ENCODE results near the gene KLK8.
"Not testable (repeated sequence)": the region's sequence is repeated elsewhere in the genome, so short reads cannot be mapped to it uniquely, and the experiment has no call there.

Gene KLK8

DNA sequence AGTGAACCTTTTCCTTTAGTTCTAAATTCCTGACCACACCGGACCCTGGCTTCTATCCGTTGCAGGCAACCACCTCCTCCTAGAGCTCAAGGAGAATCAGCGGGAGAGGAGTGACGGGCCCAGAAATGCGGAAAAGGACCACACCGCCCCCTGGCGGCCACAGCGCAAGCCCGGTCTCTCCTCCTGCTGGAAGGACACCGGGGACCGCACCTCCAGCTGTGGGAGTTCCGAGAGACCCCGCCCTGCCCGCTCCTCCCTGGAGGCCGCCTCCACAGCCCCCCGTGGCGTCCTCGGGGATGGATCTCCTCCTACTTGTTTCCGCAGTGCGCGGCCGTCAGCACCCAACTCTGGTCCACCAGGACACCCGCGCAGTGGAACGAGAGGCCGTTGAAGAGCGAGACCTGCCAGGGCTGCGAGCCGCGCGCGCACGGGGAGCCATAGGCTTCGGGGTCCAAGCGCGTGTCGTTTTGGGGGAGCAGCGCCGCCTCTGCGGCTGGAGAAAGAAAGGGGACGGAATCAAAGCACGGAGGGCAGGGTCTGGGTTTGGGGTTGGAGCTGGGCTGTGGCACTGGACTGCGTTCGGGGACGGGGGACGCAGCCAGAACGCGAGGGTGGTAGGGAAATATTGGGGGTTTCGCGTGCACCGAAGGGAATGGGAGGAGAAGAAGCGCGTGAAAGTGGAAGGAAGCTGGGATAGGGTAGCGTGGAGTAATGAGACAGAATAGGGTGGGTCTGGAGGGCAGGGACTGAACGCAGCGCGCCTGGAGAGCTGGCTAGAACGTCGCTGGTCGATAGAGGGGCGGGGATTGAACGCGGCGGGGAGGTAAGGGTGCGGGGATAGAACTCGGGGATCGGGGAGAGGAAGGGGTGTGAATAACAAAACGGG lies 15.6 kb upstream of the KLK8 start:
- peak; percentile 33 for DNase-seq

DNA sequence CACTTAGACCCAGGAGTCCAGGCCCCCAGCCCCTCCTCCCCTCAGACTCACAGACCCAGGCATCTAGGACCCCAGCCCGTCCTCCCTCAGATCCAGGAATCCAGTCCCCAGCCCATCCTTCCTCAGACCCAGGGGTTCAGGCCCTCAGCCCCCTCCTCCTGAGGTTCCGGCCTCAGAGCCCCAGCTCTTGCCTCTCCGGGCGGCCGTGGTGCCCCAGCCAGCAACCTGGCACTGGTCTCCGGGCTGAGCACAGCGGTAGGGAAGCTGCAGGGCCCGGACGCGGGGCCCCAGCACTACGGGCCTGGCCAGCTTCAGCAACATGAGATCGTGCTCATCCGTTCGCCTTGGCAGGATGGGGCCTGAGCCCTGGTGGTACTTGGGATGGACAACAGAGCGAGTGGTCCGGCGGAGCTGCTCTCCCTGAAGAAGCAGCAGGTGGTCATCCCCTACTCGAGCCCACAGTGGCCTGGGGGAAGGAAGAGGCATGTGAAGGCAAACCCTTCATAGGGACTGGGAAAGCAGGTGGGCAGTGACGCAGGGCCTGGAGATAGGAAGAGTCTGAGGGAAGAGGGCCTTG lies 14.4 kb upstream of the KLK8 start:
- DNase-seq: no peak

DNA sequence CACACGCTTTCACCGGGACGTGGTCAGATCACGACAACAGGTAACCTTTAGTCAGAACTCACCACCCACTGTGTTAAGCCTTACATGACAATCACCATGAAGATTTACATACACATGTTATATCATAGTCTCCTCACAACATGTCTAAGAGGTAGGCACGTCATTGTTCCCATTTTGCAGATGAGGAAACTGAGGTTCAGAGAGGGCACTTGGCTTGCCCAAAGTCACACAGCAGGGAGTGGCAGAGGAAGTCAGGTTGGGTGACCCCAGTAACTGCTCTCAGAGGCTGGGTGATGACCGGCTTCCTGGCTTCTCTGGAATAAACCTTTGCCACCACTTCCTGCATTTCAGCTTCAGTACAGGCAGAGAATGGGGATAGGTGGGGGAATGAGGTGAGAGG lies 12.8 kb upstream of the KLK8 start:
- no peak for DNase-seq

DNA sequence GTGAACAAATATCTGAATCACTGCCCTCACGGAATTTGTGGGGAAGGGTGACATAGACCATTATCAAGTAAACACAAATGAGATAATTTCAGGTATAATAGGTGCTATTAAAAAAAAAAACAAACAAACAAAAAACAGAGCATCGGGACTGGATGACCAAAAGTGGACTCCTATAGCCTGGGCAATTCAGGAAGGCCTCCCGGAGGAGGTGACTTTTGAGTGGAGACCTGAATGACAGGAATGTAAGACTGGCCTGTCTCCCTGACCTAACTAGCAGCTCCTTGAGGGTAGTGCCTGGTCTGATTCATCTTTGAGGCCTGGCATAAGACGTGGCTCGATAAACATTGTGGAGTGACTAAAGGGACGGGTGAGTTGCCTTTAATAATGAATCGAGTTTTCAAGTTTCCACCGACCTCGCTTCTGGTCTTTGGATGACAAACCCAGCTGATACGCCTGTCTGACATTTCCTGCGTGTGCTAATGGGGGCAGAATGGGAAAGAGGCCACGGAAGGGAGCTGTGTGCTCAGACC lies 11.3 kb upstream of the KLK8 start:
- no peak for DNase-seq

DNA sequence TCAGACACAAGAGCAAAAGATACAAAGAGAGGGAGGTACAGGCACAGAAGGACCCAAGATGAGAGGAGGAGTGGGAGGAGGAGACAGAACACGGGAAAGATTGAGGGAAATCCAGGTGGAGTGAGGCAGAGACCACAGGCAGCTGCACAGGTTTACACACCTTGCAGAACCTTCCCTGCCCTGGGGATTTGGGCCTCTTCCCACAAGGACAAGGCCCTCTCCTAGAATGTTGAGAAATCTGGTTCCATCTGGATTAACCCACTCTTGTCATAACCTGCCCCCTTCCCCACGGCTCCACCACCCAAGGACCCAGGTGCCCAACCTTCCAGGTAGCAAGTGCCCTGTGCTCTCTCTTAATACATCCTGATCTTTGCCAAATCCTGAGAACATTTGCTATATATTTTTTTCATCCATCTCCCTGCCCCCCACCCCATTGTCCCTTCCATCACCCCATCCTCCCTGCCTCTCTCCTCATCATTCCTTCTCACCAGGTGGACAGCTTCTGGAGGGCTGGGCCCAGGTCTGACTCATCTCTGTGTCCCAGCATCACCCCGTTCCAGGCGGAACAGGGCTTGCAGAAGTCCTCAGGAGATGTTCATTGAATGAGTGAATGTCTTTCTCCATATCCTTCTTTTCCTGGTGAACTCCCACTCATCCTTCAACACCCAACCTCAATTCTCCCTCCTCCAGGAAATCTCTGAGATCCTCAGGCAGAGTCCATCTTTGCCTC lies 8.8 kb upstream of the KLK8 start:
- no peak for DNase-seq

DNA sequence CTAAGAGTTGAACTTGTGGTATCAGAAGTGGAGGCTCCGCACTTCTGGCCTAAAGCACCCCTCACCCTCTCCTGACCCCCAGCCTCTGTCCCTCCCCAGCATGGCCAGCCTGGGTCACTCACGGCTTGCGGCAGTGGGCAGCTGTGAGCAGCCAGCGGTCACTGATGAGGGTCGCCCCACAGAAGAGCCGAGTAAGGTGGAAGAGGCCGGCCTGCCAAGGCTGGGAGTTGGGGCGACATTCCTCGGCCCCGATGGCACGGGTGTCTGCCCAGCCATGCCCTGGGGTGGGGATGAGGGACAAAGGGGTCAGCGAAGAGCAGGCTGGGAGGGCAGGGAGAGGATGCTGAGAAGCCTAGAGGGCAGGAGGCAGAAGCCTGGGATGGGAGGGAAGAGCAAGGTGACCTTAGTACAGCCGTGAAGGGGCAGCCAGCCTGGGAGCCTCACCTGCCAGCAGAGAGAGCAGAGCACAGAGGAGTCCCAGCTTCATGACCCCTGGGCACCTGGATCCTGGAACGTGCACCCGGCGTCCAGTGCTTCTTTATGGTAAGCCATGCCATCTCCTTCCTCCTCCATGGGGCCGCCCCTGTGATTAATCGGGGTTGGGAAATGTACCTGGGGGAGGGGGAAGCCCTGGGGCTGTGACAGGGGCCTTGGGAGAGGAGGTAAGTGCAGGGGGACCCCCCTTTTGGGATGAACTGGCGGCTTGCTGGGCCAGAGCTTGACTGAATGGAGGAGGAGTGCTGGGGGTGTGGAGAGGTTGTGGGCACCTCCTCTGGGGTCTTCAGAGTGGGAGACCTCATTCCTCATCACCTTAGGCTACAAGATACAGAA lies 7.9 kb upstream of the KLK8 start:
- DNase-seq: no peak

DNA sequence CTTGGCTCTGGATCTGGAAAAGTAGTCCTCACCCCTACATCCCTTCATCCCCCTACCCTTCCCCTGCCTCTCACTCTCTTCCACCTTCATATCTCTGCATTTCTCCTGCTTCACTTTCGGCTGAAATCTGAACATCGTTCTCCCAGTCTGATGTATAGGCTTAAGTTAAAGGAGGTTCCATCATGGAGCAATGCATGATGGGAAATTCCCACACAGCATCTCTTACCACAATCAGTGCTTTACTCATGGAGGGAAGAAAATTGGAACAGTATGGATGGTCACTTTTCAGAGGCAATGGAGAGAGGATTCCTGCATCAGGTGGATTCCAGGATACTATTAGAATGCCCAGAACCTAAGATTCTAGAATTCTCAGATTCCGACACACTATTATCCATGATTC lies 6.1 kb upstream of the KLK8 start:
- DNase-seq: no peak

DNA sequence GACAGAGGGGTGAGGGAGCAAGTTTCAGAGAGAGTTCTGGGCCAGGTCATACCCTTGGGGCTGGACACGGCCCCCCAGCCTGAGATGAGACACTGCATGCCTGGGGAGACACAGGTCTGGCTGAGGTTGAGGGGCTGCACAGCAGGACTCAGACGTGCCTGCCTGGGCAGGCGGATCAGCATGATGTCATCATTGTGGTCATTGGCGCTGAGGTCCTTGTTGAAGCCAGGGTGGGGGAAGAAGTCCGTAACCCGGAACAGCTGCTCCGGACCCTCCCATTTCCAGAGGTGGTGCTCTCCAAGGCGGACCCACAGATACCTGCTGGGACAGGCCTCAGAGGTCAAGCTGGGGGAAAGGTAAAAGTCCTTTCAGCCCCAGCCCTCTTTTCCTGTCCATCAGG lies 5.0 kb upstream of the KLK8 start:
- DNase-seq: no peak

DNA sequence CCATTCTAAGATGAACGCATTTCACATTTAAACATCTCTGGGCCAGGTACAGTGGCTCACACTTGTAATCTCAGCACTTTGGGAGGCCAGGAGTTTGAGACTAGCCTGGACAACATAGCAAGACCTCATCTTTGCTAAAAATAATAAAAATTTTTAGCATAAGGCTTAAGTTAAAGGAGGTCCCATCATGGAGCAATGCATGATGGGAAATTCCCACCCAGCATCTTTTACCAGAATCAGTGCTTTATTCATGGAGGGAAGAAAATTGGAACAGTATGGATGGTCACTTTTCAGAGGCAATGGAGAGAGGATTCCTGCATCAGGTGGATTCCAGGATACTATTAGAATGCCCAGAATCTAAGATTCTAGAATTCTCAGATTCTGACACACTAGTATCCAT lies 3.8 kb upstream of the KLK8 start:
- no peak for DNase-seq

DNA sequence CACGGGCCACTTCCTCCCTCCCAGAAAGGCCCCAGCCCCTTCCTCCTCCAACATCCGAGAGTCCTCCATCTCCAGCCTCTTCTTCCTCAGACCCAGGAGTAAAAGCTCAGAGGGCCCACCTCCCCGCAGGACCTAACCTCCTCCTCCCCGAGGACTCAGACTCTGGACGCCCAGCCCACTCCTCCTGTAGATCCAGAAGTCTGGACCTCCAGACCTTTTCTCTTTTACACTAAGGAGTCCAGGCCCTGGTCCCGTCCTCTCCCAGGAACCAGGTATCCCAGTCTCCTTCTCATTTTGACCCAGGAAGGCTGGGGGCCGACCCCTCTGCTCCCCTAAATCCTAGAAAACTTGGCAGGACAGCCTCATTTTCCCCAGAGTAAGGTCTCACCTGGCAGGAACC lies 1.9 kb upstream of the KLK8 start:
- no peak for DNase-seq

DNA sequence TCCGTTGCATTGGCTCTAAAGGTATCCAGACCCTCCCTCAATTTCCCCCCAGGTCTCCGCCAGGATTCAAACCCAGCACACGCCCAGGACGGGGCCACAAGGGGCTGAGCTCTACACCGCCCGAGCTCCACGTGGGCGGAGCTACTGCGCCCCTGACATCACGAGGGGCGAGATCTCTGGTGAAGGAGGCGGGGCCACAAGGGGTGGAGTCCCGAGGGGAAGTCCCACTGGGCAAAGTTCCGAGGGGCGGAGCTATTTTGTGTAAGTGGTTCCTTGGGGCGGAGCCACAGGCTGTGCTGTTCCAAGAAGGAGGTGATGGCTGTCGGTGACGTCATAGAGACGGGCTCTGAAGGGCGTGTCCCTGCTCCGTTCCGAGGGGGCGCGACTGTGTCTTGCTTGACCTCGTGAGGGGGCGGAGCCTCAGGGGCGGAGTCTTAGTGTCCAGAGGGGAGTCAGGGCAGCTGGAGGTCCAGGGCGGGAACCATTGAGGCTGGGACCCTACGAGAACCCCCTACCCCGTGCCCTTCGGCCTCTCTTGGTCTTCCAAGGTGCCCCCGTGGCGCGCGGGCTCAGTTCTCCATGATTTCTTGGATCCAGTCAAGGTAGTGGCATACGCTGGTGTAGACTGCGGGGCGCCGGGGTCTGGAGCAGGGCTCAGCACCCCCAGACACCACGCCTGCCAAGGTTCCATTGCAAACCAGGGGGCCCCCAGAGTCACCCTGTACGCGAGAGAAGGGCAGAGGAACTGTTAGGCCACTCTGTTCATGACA lies 1.3 kb upstream of the KLK8 start:
- DNase-seq: no peak

DNA sequence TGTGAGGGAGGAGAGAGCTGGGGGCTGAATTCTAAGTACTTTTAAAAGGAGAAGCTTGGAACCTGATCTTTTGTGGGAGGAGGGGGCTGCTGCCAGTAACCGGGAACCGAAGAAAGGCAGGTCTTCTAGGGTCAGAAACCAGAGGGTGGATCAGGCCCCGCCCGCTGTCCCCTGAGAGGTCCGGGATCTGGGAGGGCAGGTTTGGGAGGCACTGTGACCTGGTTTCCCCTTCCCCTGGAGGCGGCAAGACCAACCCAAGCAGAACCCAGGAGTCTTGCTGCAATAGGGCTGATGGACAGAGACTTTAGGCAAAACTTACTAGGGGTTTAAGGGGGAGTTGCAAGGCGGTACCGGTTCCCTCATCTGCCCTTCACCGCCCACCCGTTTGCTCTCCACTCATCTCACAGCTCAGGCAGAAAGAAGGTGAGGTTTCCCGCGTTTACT lies 707 bp upstream of the KLK8 start:
- no peak for DNase-seq

DNA sequence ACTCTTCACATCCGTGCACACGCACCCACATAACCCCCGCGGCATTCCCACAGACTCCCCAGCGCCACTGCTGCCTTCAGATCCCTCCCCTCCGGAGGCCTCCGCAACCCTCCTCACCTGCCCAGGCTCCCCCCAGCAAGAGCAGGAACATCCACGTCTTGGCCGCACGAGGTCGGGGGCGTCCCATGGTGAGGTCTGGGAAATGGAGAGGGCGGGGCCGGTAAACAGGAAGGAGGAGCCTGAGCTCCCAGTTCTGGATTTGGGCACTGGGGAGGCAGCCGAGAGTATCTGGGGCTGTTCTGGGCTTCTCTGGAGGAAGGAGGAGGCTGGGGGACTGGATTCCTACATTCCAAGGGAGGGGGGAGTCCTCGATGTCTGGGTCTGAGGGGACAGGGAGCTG lies 423 bp downstream of the KLK8 start:
- DNase-seq: no peak

DNA sequence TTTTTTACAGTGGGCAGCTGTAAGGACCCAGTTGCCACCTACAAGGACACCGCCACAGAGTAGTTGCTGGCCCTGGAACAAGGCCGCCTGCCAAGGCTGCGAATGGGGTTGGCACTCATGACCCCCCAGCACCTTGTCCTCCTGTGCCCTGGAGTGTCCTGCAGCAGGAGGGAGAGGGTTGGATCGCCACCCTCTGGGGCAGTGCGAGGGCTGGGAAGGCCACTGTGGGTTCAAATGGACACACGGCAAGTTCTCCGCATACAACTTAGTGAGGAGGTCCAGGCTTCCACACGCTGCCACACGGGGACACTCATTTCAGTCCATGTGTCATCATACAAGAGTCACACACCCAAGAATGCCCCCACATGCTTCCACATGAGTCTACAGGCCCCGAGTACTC lies 978 bp downstream of the KLK8 start:
- DNase-seq: no peak

DNA sequence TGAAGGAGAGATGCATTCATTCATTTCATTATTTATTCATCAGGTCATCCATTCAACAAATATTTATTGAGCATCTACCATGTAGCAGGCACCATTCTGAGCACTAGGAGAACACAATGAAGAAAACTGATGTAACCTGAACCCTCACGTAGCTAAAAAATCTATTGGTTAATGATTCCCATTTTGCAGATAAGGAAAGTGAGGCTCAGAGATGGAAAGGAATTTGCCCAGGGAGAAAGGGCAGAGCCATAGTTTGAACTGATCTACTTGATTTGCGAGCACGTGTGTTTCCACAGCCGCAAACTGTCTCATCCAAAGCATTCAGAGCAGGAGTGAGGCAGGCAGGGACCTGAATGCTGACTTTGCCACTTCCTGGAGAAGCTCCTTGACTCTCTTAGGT lies 2.7 kb downstream of the KLK8 start:
- no peak for DNase-seq

DNA sequence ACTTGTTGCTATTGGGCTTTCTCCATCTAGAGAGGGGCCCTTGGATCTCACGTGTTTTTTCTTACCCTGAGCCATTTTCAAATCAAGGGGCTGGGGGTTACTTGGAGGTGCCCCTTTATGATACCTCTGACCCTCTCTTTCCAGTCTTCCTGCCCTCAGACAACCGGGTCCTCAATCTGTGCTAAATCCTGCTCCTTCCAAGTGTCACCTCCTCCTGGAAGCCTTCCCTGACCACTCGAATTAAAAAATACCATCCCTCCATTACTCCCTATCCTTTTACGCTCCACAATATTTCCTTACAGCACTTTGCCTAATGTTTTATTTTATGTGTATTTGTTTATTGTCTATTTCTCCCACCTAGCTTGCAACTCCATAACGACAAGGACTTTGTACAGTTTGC lies 3.3 kb downstream of the KLK8 start:
- no peak for DNase-seq

DNA sequence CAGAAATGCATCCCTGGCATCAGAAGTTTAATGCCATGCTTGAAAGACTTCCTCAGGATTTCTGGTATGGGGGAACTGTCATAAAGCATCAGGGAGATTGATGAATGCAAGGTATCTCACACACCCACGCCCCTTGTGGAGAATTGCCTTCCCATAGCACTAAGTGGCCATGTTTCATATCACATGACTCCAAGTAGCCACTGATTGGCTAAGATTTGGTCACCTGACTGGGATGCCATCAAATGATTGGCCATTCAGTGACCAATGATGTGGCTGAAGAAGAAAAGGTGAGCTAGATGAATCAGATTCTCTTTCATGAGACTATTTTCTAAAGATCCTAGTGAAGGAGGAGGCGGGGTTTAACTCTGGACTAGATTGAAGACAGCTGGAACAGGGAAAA lies 7.3 kb downstream of the KLK8 start:
- DNase-seq: no peak

DNA sequence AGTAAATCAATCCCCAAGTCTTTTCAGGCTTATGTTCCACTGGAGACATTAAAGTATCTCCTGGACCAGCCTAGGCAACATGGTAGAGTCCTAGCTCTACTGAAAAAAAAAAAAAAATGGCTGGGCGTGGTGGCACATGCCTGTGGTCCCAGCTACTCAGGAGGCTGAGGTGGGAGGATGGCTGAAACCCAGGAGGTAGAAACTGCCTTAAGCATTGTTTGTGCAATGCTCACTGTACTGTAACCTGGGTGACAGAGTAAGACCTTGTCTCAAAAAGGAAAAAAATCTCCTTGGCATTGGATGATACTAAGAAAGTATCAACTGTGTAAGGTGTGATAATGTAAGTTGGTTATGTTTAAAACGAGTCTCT lies 8.8 kb downstream of the KLK8 start:
- DNase-seq: no peak

DNA sequence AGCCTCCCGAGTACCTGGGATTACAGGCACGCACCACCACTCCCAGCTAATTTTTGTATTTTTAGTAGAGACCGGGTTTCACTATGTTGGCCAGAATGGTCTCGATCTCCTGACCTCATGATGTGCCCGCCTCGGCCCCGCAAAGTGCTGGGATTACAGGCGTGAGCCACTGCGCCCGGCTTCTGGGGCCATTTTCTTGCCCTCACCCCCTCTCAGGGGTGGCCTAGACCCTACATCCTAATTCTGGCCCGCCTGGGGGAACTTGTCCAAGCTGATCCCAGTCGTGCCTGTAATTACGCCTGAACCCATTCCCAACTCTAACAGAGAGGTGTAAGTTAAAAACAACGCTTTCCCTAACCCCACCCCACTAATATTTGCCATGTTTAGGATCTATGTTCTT lies 17.0 kb downstream of the KLK8 start:
- not testable (repeated sequence) for DNase-seq

DNA sequence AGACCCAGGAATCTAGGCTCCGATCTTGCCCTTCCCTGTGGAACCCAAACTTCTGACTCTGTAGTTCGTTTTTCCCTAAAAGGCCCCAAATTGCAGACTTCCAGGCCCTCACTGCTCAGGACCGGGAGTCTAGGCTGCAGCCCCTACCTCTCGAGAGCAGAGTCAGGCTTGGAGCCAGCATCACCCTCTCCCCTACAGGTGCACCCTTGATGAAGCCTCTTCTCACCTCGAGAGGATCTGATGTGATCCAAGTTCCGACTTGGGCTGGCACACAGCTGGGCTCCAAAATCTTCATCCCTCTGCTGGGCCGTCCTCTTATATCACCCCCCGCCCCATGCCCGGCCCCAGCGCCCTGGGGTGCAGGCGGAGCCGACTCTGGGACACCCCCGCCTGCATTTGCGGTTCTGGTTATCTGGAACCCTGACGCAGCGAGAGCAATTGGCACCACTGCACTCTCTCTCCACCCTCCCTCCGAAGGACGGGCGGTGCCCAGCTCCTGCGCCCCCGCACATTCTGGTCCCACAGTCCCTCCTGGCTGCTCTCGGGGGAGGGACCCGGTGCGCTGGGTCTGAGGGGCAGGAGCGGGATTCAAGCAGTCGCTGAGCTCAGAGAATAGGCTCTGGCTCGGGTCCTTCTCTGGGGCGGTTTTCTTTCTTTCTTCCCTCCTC lies 17.6 kb downstream of the KLK8 start, which contains the start of gene KLK7:
TSS of gene KLK7 (minus strand) at position 293 of the 668 bp plus-strand sequence. CDS start 1,518 bp downstream, outside the sequence.
- DNase-seq: no peak

DNA sequence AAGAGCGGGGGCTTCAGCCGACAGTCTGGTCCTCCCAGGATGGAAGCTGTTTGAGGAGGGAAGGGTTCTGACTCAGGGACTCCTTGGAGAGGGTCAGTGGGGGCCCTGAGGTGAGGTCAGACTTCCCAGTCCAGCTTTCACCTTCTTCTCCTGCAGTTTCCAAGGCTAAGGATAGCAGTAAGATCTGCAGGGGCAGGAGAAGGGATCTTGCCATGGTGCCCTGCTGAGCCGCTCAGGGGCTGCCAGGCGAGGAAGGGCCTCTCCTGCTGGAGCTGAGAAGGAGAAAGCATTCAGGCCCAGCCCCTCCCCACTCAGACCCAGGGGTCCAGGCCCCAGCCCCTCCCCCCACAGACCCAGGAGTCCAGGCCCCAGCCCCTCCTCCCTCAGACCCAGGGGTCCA lies 19.2 kb downstream of the KLK8 start:
- DNase-seq: no peak
